ENCODE measurements around the gene TMEM108. TPM values are rescaled to one million over a fixed set of nuclear protein-coding genes. Genes with fewer than 3 reads are reported as not detected.

The TMEM108 gene
- total RNA-seq, 1 experiment from 2014 or later: 0.12 TPM

DNA sequence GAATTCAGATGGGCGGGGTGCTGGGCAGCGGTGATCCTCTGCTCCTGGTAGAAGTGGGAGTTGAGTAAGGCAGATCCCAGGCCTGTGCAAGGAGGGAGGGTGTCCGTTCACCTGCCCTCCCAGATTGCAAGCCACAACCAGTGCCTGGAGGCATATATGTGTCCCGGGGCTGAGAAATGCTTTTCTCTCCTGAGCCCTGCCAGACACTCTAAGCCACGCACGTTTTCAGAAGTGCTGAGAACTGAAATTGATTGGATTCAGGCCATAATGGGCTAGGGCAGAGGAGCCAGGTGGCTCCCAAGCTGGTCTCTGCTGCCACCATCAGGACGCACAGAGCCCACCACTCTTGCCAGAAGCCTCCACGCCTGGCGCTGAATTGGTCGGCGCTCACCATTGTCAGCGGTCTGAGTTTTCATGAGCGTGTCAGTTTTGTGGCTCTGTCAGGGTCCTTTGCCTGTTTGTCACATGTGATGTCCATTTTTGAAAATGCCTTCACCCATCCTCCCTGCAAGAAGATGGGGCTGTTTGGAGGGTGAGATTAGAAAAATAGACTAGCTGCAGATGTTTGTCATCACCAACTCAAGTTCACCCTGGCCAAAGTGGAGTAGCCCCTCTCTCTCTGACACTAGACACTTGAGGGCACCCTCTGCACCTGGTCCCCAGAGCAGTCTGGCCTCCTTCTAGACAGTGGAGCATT, 346.3 kb downstream of the TMEM108 start:
- peak; percentile 42 for DNase-seq (ENCODE audit: low read depth)

DNA sequence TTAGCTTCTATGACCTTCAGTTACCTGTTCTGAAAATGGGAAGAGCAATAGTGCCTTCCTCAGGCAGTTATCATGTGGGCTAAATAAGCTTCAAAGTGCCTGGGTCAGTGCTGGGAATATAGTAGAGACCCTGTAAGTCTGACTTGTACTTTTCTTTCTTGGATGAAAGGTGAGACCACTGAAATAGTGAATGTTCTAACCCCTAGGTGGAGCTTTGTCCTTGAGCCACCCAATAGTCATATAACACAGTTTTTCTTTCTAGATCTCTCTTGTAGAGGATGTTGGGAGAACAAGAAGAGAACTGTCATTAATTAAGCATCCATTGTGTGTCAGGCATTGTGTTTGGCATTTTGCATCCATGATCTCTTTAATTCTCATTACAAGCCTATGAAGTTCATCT, 348.7 kb downstream of the TMEM108 start:
- DNase-seq (ENCODE audit: low read depth): no peak

DNA sequence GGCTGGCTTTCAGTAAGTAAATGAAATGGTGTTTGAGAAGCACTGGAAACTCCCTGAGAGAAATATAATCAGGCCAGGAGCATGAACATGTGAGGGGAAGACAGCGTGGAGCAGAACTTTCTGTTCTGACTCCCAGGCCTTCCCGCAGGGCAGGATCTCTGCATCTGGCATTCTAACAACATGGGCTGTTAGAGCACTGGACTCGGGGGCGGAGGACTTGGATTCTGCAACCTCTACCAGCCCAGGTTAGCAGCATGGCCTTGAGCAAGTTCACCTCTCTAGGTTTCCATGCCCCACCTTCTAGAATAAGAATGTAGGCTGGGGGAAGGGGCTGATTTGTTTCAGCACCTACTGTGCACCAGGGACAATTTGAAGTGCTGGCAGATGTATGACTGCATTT, 349.1 kb downstream of the TMEM108 start:
- DNase-seq (ENCODE audit: low read depth): no peak

DNA sequence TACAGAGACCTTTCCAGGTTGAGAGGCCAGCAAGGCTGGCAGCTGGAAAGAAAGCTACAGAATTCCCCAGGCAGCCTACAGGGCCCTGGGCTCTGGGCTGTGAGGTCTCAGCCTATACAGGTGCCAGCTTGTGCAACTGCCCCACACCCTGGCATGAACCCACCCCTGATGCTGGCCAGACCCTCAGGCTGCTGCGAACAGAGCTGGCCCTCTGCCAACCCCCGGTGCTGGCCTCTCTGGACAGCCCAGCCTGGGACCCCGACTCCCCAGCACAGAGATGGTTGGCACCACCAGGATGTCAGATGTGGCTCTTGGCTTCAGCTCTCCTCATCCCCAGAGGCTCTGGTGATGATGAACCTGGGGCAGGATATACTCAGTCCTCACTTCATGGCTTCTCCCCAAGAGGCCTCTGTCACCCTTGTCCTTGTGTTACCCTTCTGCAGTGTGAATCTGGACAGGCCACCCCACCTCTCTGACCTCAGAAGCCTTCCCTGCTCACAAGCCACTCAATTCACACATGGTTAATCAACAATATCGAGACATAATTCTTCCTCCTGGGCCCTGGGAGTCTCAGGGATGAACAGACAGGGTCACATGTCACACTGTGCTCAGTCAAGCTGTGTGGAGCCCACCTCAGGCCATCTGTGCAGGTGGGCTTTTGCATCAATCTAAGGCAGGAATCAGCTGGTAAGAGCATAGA, 350.7 kb downstream of the TMEM108 start:
- DNase-seq (ENCODE audit: low read depth): no peak

DNA sequence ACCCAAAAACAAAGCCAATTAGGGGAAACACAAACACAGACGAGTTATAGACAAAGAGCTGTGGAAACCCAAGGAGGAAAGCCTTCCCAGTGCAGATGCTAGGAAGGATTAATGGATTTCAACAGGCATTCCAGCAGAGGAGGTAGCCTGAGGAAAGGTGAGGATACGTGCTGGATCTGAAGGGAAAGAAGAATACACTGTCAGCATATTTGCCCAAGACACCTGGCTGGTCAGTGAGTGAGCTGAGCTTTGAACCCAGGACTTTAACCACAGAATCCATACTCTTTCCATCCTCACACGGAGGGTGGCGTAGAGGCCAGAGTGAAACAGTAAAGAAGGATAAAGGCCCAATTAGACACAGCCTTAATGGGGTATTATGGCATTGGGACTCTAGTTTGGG, 352.5 kb downstream of the TMEM108 start:
- DNase-seq (ENCODE audit: low read depth): no peak

DNA sequence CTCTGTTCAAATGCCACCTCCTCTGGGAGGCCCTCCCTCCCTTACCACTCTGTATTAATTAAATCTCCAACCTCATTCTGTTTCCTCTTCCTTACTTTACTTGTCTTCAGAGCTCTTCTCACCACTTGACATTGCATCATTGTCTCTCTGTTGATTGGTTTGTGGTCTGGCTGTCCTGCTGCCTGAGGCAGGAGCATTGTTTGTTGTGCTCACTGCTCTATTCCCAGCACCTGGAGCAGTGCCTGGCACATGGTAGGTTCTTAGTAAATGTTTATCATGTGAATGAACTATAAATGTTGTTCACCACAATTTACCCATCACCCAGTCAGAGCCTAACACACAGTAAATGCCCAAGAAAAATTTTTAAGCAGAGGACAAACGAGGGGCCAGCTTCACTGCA, 355.0 kb downstream of the TMEM108 start:
- DNase-seq (ENCODE audit: low read depth): peak; percentile 16

DNA sequence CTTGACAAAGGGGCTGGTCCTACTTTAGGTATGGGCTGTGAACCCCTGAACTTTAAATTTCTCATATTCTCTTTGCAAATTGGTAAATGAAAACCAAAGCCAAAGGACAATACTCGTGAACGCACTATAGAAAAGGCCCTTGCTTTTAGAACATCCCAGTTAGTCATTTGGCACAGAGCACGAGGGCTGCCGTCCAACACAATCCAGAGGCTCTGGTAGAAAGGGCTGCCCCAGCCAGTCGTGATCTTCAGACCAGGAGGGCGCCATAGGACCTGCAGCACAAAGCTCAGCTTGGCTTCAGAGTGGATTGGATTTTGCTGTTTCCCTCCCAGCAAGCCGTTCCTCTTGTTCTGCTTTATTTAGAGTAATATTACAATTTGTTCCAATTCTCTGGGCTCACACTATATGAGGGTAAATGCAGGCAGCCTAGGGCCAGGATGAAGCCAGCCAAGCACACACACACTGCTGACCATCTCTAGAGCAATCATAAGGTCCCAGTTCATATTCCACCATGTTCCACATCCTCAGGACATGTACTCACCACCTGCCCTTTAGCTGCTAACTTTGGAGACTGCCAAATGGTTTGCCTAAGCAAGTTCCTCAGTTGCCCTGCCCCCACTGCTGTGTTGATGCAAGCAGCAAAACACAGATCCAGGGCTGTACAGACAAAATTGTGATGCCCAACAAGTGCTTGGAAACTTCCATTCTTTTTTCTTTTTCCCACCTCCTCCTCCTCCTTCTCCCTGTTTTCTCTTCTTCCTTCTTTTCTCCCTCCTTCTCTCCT, 355.7 kb downstream of the TMEM108 start:
- no peak for DNase-seq (ENCODE audit: low read depth)

DNA sequence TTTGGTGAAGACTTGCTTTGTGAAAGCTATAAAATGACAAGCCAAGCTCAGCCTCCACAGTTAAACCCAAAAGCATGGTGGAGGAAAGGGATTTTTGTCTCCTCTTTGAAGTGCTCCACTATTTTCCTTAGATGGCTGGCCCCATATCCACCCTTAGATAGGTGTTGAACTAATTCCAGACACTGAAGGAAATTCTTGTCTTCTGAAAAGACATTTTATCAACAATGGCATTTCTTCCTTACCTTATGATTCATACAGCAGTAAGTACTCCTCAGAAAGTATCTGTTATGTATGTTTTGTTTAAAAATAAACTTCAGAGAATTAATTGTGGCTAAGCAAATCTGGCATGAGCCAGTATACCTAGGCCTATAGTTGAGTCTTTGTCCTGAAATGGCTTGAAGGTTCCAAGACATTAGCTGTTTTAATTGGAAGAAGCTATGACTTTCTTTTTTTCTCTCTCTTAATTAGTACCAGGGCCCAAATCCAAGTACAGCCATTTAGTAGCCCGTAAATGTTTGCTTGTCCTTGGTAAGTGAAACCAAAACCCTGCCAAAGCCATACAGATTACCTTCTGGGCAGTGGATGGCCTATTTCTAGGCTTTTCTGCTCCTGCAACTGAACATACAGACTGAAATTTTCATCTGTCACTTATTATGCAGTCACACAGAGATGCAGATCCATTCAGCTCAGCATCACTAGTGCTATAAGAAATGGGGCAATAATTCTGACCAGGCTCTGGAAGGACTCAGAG, 356.5 kb downstream of the TMEM108 start:
- DNase-seq (ENCODE audit: low read depth): no peak

DNA sequence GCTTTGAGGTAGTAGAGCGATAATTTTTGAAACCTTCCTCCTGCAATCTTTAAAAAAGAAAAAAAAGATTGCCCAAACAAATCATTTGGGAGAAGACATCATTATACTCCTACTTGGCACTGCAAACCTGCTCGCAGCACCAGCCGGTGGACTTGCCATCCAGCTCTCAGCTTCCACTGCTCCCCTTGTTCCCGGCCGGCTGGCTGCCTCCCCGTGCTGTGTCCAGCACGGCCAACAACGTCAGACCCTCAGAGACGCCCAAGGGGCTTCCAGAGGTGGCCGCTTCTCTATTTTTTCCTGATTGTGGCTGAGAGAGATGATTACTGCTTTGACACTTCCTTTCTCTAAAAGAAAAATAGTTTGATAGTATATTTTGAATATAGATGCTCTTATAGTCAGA, 358.7 kb downstream of the TMEM108 start:
- no peak for DNase-seq (ENCODE audit: low read depth)

DNA sequence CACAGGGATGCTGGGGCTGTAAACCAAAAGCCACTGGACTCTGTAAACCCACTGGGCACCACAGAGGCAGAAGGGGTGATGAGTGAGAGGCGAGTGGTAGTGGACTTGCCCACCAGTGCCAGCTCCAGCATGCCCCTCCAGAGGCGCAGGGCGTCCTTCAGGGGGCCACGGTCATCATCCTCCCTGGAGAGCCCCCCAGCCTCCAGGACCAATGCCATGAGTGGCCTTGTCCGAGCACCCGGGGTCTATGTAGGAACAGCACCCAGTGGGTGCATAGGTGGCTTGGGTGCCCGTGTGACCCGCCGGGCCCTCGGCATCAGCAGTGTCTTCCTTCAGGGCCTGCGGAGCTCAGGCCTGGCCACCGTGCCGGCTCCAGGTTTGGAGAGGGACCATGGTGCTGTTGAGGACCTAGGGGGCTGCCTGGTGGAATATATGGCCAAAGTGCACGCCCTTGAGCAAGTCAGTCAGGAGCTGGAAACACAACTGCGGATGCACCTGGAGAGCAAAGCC, 361.9 kb downstream of the TMEM108 start, which contains the start of gene BFSP2:
TSS of gene BFSP2 (plus strand) at position 51 of the 510 bp plus-strand sequence. CDS start at position 79, 28 bp downstream.
- DNase-seq (ENCODE audit: low read depth): no peak

DNA sequence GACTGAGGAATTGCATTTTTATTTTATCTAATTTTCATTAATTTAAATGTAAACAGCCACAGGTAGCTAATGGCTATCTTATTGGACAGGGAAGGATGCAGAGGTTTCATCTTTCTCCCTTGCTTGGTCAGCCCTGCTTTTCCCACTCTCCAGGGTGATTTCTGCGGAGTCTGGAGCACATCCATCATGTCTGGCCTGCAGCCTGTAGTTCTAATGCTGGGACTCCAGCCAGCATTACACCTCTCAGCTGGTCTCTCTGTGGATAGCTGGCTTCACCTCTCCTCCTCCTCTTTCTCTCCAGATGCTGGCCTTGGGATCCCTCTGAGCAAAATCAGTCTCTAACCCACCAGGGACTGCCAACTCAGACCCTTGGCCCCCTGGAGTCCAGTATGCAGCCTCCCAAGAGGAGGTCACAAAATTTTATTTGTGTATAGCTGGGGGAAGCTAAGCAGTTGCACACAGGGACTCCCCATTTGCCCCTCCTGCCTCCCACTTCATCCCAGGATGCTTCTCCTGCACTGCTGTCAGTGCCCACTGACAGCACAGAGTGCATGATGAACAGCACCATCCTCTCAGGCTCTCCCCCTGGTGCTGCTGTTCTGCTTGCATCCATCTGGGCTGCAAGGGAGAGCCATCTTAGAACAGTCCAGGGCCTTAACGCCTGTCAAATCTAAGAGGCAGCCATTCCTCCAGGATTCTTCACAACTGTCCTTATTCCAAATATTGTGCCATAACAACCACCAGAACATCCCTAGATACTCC, 363.4 kb downstream of the TMEM108 start:
- DNase-seq (ENCODE audit: low read depth): no peak

DNA sequence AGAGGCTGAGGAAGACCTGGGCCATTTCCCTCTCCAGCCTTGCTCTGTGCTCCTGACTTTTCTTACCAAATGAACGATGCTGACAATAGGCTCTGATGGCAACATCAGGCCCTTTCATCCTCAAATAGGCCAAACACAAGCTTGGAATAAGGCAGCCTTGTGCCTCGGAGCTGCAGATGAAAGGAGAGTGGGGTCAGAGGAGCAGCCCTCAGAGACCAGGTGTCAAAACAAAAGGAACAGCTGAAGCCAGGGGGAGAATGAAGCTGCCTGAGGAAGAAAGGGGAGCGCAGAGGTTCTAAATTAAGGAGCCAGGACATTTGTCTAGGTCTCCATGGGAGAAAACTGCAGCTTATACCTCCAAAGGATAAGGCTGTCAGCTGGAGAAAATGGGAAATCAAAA, 366.7 kb downstream of the TMEM108 start:
- DNase-seq (ENCODE audit: low read depth): no peak

DNA sequence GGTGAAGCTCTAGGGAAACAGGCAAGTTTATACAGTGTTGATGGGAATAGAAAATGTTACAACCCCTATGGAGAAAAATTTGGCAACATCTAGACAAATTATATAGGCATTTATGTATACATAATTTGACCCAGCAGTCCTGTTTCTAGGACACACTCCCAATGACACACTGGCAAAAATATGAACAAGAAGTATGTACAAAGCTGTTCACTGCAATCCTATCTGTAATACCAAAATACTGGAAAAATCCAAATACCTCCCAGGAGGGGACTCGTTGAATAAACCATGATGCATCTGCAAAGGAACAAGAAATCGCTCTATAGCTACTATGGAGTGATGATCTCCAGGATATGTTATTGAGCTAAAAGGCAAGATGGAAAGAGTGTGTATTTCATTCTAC, 370.2 kb downstream of the TMEM108 start:
- no peak for DNase-seq (ENCODE audit: low read depth)

DNA sequence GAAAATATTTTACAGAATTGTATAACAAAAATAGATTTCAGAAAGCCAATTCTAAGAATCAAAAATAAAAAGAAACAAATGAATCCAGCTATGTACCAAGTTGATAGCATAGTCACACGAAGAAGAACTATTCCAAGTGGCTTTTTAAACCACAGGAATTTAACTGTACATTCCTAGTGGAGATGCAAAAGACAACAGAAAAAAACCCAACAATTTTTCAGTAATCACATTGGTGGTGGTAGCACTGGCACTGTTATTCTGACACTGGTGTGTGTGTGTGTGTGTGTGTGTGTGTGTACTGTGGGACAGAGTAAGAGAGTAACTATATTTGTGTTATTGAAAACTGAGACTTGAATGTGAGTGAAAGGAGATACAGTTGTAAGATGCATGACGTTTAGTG, 370.8 kb downstream of the TMEM108 start:
- peak; percentile 62 for DNase-seq (ENCODE audit: low read depth)

DNA sequence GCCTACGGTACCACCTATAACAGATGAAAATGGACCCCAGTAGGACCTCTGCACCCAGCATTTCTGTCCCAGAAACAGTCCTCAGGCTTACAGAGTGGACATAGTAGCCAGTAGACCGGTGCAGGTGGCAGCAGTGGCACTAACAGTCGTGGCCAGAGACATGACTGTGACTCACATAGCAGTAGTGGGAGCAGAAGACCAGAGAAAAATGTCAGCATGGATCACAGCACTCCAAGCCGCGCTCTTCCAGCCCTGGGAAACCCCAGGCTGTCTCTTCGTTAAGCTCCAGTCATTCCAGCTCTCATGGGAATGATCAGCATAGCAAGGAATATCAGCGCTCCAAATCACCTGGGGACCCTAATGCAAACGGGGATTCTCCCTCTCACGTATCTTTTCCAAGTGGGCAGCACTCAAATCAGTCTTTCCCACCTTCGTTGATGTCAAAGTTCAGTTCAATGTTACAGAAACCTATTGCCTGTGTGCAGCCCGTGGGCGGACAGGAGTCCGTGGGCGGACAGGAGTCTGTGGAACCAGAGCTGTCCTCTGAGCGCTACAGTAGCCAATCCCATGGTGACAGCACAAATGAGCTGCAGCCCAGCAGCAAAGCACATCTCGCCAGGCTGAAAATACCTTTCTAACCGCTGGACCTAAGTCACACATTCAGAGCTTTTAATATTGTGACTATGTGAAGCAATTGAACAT, 372.2 kb downstream of the TMEM108 start:
- no peak for DNase-seq (ENCODE audit: low read depth)

DNA sequence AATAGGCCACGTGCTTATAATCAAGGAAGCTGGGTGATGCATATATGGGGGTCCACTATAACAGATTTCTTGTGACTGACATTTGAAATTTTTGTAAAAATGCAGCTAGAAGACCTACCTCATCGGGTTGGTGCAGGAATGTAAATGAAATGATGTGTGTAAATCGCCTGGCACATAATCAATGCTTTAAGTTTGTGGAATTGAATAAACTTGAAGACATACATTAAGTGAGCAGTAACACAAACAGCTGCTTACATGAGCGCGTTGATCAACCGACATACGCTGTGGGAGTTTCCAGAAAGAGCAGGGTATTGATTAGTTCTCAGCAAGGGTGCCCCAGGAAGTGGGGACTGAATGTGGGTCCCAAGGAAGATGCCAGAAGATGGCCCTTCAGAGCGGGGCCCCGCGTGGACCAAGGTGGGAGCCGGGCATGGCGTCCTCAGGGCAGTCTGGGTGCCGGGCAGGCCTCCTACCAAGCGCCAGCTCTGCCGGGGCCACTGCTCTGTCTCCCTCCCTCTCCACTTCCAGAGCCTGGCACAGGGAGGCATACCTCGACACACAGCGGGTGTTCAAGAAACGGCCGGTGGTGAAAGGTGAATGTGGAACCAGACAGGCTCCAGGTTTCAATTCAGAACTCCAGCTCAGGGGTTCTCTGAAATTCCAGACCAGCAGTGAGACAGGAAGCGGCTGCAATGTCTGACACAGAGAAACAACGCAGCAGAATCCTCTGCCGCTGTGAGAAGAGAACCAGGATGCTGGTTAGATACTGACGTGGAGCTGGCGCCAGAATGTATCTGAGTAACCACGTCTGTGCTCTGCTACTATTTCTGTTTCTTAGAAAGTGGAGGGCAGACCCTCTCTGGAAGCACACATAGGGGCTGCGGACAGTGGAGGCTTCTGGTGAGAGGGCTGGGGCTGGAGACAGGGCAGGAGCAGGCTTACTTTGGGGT, 374.3 kb downstream of the TMEM108 start:
- DNase-seq (ENCODE audit: low read depth): no peak

DNA sequence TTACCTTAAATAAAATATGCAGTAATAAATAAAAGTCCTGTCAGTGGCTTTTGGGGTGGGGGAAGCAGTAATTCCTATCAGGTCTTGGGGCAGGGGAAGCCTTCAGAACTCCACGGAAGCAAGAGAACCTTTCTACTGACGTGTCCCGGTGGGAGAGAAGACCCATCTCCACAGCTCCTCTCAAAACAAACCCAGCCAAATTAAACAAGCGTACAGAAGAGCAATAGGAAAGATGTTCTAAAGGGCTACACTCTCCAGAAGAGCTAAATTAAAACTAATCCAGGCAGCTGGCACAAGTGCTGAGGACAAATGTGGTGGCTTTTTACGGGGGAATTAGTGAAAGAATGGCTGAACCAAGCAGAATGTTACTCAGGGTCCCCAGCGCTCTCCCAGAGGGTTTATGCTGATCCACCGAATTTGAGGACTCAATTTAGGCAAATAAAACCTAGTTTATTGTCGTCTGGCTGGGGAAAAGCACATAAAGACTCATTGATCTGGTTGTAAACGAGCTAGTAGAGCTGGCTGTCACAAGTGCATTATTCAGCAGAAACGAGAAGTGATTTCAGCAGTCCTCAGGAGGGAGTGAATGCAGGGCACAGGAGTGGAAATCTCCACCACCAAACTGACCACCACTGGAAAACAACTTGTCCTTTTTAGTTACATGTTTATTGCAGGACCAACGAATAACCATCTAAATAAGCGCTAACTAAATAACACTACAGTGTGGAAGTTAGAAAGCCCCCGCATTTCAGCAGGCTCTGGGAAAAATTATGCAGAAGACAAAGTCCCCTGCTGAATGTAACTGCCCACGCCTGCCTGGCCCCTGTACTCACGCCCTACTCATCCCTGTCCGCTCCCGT, 375.2 kb downstream of the TMEM108 start:
- peak; percentile 40 for DNase-seq (ENCODE audit: low read depth)

DNA sequence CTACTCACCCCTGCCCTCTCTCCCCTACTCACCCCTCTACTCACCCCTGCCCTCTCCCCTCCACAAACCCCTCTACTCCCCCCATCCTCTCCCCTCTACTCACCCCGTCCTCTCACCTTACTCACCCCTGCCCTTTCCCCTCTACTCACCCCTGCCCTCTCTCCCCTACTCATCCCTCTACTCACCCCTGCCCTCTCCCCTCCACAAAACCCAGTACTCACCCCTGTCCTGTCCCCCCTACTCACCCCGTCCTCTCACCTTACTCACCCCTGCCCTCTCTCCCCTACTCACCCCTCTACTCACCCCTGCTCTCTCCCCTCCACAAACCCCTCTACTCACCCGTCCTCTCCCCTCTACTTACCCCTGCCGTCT, 375.8 kb downstream of the TMEM108 start:
- no peak for DNase-seq (ENCODE audit: low read depth)
